Measurements from ENCODE around the gene PNMT.

PNMT gene

GRCh38 chr17:39653662-39654331 lies 14.5 kb upstream of the PNMT start:
- DNase-seq (ENCODE audit: low read depth in 2 of 2) = peak; percentile 71 to 78

GRCh38 chr17:39655105-39655504 lies 13.1 kb upstream of the PNMT start:
- DNase-seq (ENCODE audit: low read depth in 2 of 2) = no peak

- no peak for DNase-seq (ENCODE audit: low read depth in 2 of 2)
Measured at GRCh38 chr17:39658346-39658745, 9.9 kb upstream of the PNMT start.

- no peak for DNase-seq (ENCODE audit: low read depth in 2 of 2)
Measured at GRCh38 chr17:39658760-39659159, 9.5 kb upstream of the PNMT start.

- no peak for DNase-seq (ENCODE audit: low read depth in 2 of 2)
Measured at GRCh38 chr17:39659279-39660010, 8.8 kb upstream of the PNMT start.

- no peak for DNase-seq (ENCODE audit: low read depth in 2 of 2)
Measured at GRCh38 chr17:39660011-39660360, 8.3 kb upstream of the PNMT start.

- DNase-seq (ENCODE audit: low read depth in 2 of 2) = no peak
Measured at GRCh38 chr17:39660397-39661385, 7.6 kb upstream of the PNMT start.

- DNase-seq (ENCODE audit: low read depth in 2 of 2) = no peak
Measured at GRCh38 chr17:39661744-39662541, 6.3 kb upstream of the PNMT start.

- DNase-seq (ENCODE audit: low read depth in 2 of 2) = no peak
Measured at GRCh38 chr17:39662551-39663339, 5.5 kb upstream of the PNMT start.

GRCh38 chr17:39663340-39663687 lies 4.9 kb upstream of the PNMT start:
- DNase-seq (ENCODE audit: low read depth in 2 of 2) = no peak

GRCh38 chr17:39663688-39664580 lies 4.3 kb upstream of the PNMT start:
- no peak for DNase-seq (ENCODE audit: low read depth in 2 of 2)

GRCh38 chr17:39664581-39665561 lies 3.4 kb upstream of the PNMT start, which contains the start of gene TCAP:
Gene TCAP (plus strand): TSS chr17:39665349. CDS start chr17:39665360, 11 bp downstream.
- DNase-seq (ENCODE audit: low read depth in 2 of 2) = no peak

- DNase-seq (ENCODE audit: low read depth in 2 of 2) = no peak
Measured at GRCh38 chr17:39665642-39666224, 2.5 kb upstream of the PNMT start.

GRCh38 chr17:39666231-39666600 lies 2.0 kb upstream of the PNMT start:
- DNase-seq (ENCODE audit: low read depth in 2 of 2) = no peak

- no peak for DNase-seq (ENCODE audit: low read depth in 2 of 2)
Measured at GRCh38 chr17:39666601-39667261, 1.5 kb upstream of the PNMT start.

GRCh38 chr17:39667262-39667944 lies 850 bp upstream of the PNMT start:
- DNase-seq (ENCODE audit: low read depth in 2 of 2) = no peak
